Measurements from ENCODE around the gene NR2F6. TPM values are rescaled to one million over a fixed set of nuclear protein-coding genes. Genes with fewer than 3 reads are reported as not detected.

The NR2F6 gene
- total RNA-seq (2012; rRNA removed) (8.4 and 10.0 TPM in 2 replicates), polyA plus RNA-seq (2012; rRNA removed) (20.5 and 28.5 TPM in 2 replicates), Bru-seq, nascent RNA (percentile 55 among the genes with signal in this experiment), BruChase-seq, experiment 1, labeled RNA remaining after a 6-hour chase (percentile 63 among the genes with signal in this experiment), BruChase-seq, experiment 2, labeled RNA remaining after a 2-hour chase (percentile 60 among the genes with signal in this experiment)
- 18.7 and 47.4 TPM in 2 replicates for polyA plus RNA-seq (2012; cell fraction: cytosol; rRNA removed)
- polyA plus RNA-seq (2012; cell fraction: nucleus; rRNA removed; ENCODE audit: low replicate concordance), result 17.3 and 46.5 TPM in 2 replicates
- long read RNA-seq, transcript NR2F6-201 (4 exons, 2,404 nt), result major isoform, 145 of 162 reads
- long read RNA-seq, partial matches to known transcripts, result 14 of 162 reads
- long read RNA-seq, other reads (novel, unspliced or antisense), result 3 of 162 reads

DNA sequence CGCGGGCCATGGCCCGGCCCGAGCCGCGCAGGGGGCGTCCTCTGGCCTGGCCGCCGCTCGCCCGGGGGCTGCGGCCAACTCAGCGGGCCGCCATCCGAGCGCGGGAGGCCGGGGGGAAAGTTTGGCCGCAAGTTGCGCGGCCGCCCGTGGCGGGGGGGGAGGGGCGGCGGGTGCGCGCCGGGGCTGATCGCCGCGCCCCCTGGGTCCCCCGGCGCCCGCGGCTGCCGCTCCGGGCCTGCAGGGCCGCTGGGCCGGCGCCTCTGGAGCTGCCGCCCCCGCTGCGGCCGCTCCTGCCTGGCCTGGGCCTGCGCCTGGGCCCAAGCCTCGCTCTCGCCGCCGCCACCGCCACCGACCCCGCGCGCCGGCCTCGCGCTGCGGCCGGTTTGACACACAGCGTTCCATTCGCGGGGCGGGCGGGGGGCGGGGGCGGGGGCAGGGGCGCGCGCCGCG lies at the start of gene NR2F6:
Gene NR2F6 (minus strand): TSS at position 385 of the 450 bp plus-strand sequence. CDS start 699 bp downstream, outside the sequence.
- Histone ChIP-seq H4K5ac (ENCODE audit: low read depth, low read length) (peak within 1 kb of the TSS; percentile 94), H3K4me2 (ENCODE audit: low read depth, low read length) (peak within 1 kb of the TSS; percentile 93), H2BK20ac (ENCODE audit: low read depth, low read length) (peak within 1 kb of the TSS; percentile 71; the same call in 1 of the 2 replicates), H3K18ac (ENCODE audit: low read depth, low read length) (peak within 1 kb of the TSS; percentile 86), H3K9me3 (ENCODE audit: control insufficient read depth, insufficient read depth, low read length) (no peaks in the 10 kb centered on the region), H3K4me3 (ENCODE audit: insufficient read depth, low read depth, low read length) (peak within 1 kb of the TSS; percentile 90), H3K4me1 (ENCODE audit: control insufficient read depth, insufficient read depth, low read length) (peaks cover 10% of the 10 kb centered on the region), H3K27me3 (ENCODE audit: control insufficient read depth, insufficient read depth, low read length) (no peaks in the 10 kb centered on the region), H2AK5ac (ENCODE audit: low read depth, low read length) (peak within 1 kb of the TSS; percentile 98), H2AK9ac (replicated peaks; ENCODE audit: low read depth, low read length, poor library complexity) (peak within 1 kb of the TSS; percentile 99), H4K8ac (ENCODE audit: low read depth in 2 of 2, low read length in 2 of 2) (peak within 1 kb of the TSS; percentile 91 to 94; a peak in 3 of 4 replicates), H3K9ac (ENCODE audit: low read depth, low read length) (peak within 1 kb of the TSS; percentile 82), H3K27ac (ENCODE audit: insufficient read depth, low read length) (peak within 1 kb of the TSS; percentile 97), H3K56ac (ENCODE audit: extremely low read depth, insufficient read depth, low read length) (peak within 1 kb of the TSS; percentile 72), H2BK120ac (ENCODE audit: low read depth, low read length) (peak within 1 kb of the TSS; percentile 90), H3K14ac (replicated peaks; ENCODE audit: low read depth, low read length) (peak within 1 kb of the TSS; percentile 74), H3K36me3 (ENCODE audit: control insufficient read depth, insufficient read depth, low read length) (peaks cover 4% of the 10 kb centered on the region; the same call in 1 of the 2 replicates), H4K91ac (ENCODE audit: insufficient read depth, low read depth, low read length) (peak within 1 kb of the TSS; percentile 82), H3K4ac (ENCODE audit: low read depth, low read length) (peak within 1 kb of the TSS; percentile 95), H3K9me1 (ENCODE audit: insufficient read depth, low read length) (0 out of 2 replicates have a peak, but pooled peaks cover 5% of the 10 kb centered on the region), H3K23ac (ENCODE audit: low read depth, low read length) (peak within 1 kb of the TSS; percentile 59), H2BK15ac (ENCODE audit: low read depth, low read length) (peak within 1 kb of the TSS; percentile 86; the same call in 1 of the 3 replicates), H2AFZ (replicated peaks; ENCODE audit: low read length, poor library complexity) (peak within 1 kb of the TSS; percentile 100), H4K20me1 (ENCODE audit: insufficient read depth, low read length) (peaks cover 28% of the 10 kb centered on the region), H3K79me1 (ENCODE audit: low read depth in 1 of 2, low read length in 2 of 2) (peaks cover 15 to 43% of the 10 kb centered on the region in 2 experiments), H2BK5ac (ENCODE audit: low read depth, low read length, poor library complexity, severe bottlenecking) (peak within 1 kb of the TSS; percentile 93)
- ChIA-PET CTCF (no interaction called here), POLR2A (ENCODE audit: unreplicated experiment) (no interaction called here)
- DNase-seq (no peak), ATAC-seq (ENCODE audit: low read depth) (no peak; the same call in 1 of the 2 replicates)
- in situ Hi-C loops (cut with MboI; ENCODE audit: low sequenced_read_pairs), result no loop called here
- intact Hi-C loops (cut with micrococcal nuclease), result no loop called here
- WGBS, 2 experiments (ENCODE audit: extremely low coverage in 2 of 2, insufficient read length in 1 of 2), result 0% methylated on average over 3 of the region's 72 CpGs; no CpG with 5 or more reads in 1 of the 2 experiments
- BruUV-seq (replicated peaks), result no TSS peak
- dilution Hi-C loops (cut with HindIII; ENCODE audit: low sequenced_read_pairs, unreplicated experiment), result no loop called here
- no peak for TF ChIP-seq POLR2A (IDR thresholded peaks at IDR 0.05; ENCODE audit: low read depth, low read length)
- peak; percentile 44; the same call in 1 of the 2 replicates for TF ChIP-seq MXI1 (IDR thresholded peaks at IDR 0.05; ENCODE audit: borderline replicate concordance, low read depth, low read length)

All from IMR-90 (cell line).